MM.1S (cell line): ENCODE measurements around the gene PKIG.
"Not testable (repeated sequence)": the region's sequence is repeated elsewhere in the genome, so short reads cannot be mapped to it uniquely, and the experiment has no call there.

Experiments
- DNase-seq: peaks from one replicate; pipeline ENCODE4 v3.0.0-alpha.2; 2015
- H2AFZ ChIP-seq: fragments of 300-600 bp; sonication (generic); 2 replicates; pipeline ENCODE4 v1.6.0; 2016; ENCODE audit warnings: antibody characterized with exemption, low read length
- H3F3A ChIP-seq: fragments of 300-600 bp; sonication (generic); 2 replicates; pipeline ENCODE4 v1.6.1; 2016; ENCODE audit warnings: mild to moderate bottlenecking, antibody characterized with exemption, low read length, moderate library complexity, mixed read lengths; ENCODE audit not compliant: insufficient read depth
- H3K27ac ChIP-seq: fragments of 300-600 bp; sonication (generic); 2 replicates; pipeline ENCODE4 v1.5.1; 2016; ENCODE audit warnings: mild to moderate bottlenecking, low read length
- H3K27me3 ChIP-seq: fragments of 300-600 bp; sonication (generic); replicated peaks from 2 replicates; pipeline ENCODE4 v1.6.0; 2016; ENCODE audit warnings: low read length; ENCODE audit not compliant: insufficient read depth
- H3K36me3 ChIP-seq: fragments of 300-600 bp; sonication (generic); replicated peaks from 2 replicates; pipeline ENCODE4 v1.6.1; 2016; ENCODE audit warnings: mild to moderate bottlenecking, low read length, mixed read lengths; ENCODE audit not compliant: insufficient read depth
- H3K4me1 ChIP-seq: fragments of 300-600 bp; sonication (generic); 2 replicates; pipeline ENCODE4 v1.6.1; 2016; ENCODE audit warnings: low read length, mixed read lengths
- H3K4me2 ChIP-seq: fragments of 300-600 bp; sonication (generic); 2 replicates; pipeline ENCODE4 v1.6.0; 2016; ENCODE audit warnings: low read depth, low read length
- H3K4me3 ChIP-seq: fragments of 300-600 bp; sonication (generic); 2 replicates; pipeline ENCODE4 v1.5.1; 2016; ENCODE audit warnings: low read length, mixed read lengths
- H3K79me2 ChIP-seq: fragments of 300-600 bp; sonication (generic); 2 replicates; pipeline ENCODE4 v1.6.1; 2016; ENCODE audit warnings: mixed run types, low read length, mixed read lengths
- H3K9ac ChIP-seq: fragments of 300-600 bp; sonication (generic); 2 replicates; pipeline ENCODE4 v1.6.1; 2016; ENCODE audit warnings: low read length, mixed read lengths
- H3K9me2 ChIP-seq: fragments of 300-600 bp; sonication (generic); replicated peaks from 2 replicates; pipeline ENCODE4 v1.6.1; 2016; ENCODE audit warnings: mild to moderate bottlenecking, low read length, mixed read lengths; ENCODE audit not compliant: insufficient read depth
- H3K9me3 ChIP-seq: fragments of 300-600 bp; sonication (generic); replicated peaks from 2 replicates; pipeline ENCODE4 v1.6.1; 2016; ENCODE audit warnings: mild to moderate bottlenecking, low read length, mixed read lengths; ENCODE audit not compliant: insufficient read depth
- H4K20me1 ChIP-seq: fragments of 300-600 bp; sonication (generic); 2 replicates; pipeline ENCODE4 v1.6.1; 2016; ENCODE audit warnings: mild to moderate bottlenecking, low read length, moderate library complexity, mixed read lengths; ENCODE audit not compliant: insufficient read depth
- CTCF ChIP-seq: fragments of 300-600 bp; sonication (generic); IDR thresholded peaks from 2 replicates; pipeline ENCODE4 v1.5.1; 2016; ENCODE audit warnings: antibody characterized with exemption, low read length, mixed read lengths
- EZH2 ChIP-seq: fragments of 300-600 bp; sonication (generic); optimal IDR thresholded peaks from 2 replicates; pipeline ENCODE3; 2017; ENCODE audit warnings: low read depth, mild to moderate bottlenecking, antibody characterized with exemption, low read length, mixed read lengths
- EZH2phosphoT487 ChIP-seq: fragments of 300-600 bp; sonication (generic); IDR thresholded peaks from 2 replicates; pipeline ENCODE4 v1.6.1; 2018; ENCODE audit warnings: antibody characterized with exemption, low read length

PKIG gene

GRCh38 chr20:44552950-44553908 lies 29.1 kb upstream of the PKIG start:
- no peak for TF ChIP-seq CTCF
- no peak for TF ChIP-seq EZH2
- no peak for TF ChIP-seq EZH2phosphoT487
- Histone ChIP-seq H3K4me1 (0 out of 2 replicates have a peak, but pooled peaks cover 7% of the 10 kb centered on the region), H3K27me3 (no peaks in the 10 kb centered on the region), H3K36me3 (no peaks in the 10 kb centered on the region), H2AFZ (no peak overlapping the region), H3K9me3 (no peaks in the 10 kb centered on the region), H3F3A (no peaks in the 10 kb centered on the region), H4K20me1 (no peaks in the 10 kb centered on the region), H3K79me2 (no peaks in the 10 kb centered on the region), H3K4me2 (no peak overlapping the region), H3K9me2 (no peaks in the 10 kb centered on the region), H3K27ac (no peak overlapping the region), H3K4me3 (no peak overlapping the region), H3K9ac (no peak overlapping the region)
- no peak for DNase-seq

GRCh38 chr20:44559302-44559701 lies 23.1 kb upstream of the PKIG start:
- no peaks in the 10 kb centered on the region for H3K27me3 ChIP-seq
- no peaks in the 10 kb centered on the region for H3K9me3 ChIP-seq
- no peak overlapping the region for H2AFZ ChIP-seq
- H3K36me3 ChIP-seq, result no peaks in the 10 kb centered on the region
- peaks cover 18% of the 10 kb centered on the region for H3K4me1 ChIP-seq
- DNase-seq, result no peak
- H3K9ac ChIP-seq, result no peak overlapping the region
- H3K27ac ChIP-seq, result no peak overlapping the region
- H4K20me1 ChIP-seq, result no peaks in the 10 kb centered on the region
- no peaks in the 10 kb centered on the region for H3K79me2 ChIP-seq
- no peak overlapping the region for H3K4me2 ChIP-seq
- H3K4me3 ChIP-seq, result no peak overlapping the region
- no peaks in the 10 kb centered on the region for H3K9me2 ChIP-seq
- TF ChIP-seq EZH2 (no peak), EZH2phosphoT487 (no peak), CTCF (no peak)
- peaks cover 14% of the 10 kb centered on the region for H3F3A ChIP-seq

GRCh38 chr20:44560229-44560628 lies 22.1 kb upstream of the PKIG start:
- Histone ChIP-seq H3K4me2 (peak overlapping the region; percentile 64), H3K4me3 (peak overlapping the region; percentile 23), H3K9me3 (no peaks in the 10 kb centered on the region), H2AFZ (no peak overlapping the region), H3K9me2 (no peaks in the 10 kb centered on the region), H3F3A (peaks cover 14% of the 10 kb centered on the region), H3K4me1 (peaks cover 18% of the 10 kb centered on the region), H3K79me2 (no peaks in the 10 kb centered on the region), H3K36me3 (no peaks in the 10 kb centered on the region), H3K27me3 (no peaks in the 10 kb centered on the region), H3K27ac (peak overlapping the region; percentile 84), H3K9ac (peak overlapping the region; percentile 30; the same call in 1 of the 2 replicates), H4K20me1 (no peaks in the 10 kb centered on the region)
- TF ChIP-seq EZH2phosphoT487, result no peak
- no peak for TF ChIP-seq CTCF
- TF ChIP-seq EZH2, result no peak
- DNase-seq, result peak; percentile 79

GRCh38 chr20:44560818-44561217 lies 21.6 kb upstream of the PKIG start:
- not testable (repeated sequence) for H4K20me1 ChIP-seq, H3K79me2 ChIP-seq, H3K9me2 ChIP-seq, H3K36me3 ChIP-seq, DNase-seq, H2AFZ ChIP-seq, H3K9me3 ChIP-seq, H3K27me3 ChIP-seq
- Histone ChIP-seq H3K4me1 (peaks cover 18% of the 10 kb centered on the region), H3K9ac (peak overlapping the region; percentile 30; the same call in 1 of the 2 replicates), H3F3A (peaks cover 14% of the 10 kb centered on the region), H3K4me3 (peak overlapping the region; percentile 23), H3K27ac (peak overlapping the region; percentile 84), H3K4me2 (peak overlapping the region; percentile 64)
